ENCODE results near the gene CHTOP.

DNA sequence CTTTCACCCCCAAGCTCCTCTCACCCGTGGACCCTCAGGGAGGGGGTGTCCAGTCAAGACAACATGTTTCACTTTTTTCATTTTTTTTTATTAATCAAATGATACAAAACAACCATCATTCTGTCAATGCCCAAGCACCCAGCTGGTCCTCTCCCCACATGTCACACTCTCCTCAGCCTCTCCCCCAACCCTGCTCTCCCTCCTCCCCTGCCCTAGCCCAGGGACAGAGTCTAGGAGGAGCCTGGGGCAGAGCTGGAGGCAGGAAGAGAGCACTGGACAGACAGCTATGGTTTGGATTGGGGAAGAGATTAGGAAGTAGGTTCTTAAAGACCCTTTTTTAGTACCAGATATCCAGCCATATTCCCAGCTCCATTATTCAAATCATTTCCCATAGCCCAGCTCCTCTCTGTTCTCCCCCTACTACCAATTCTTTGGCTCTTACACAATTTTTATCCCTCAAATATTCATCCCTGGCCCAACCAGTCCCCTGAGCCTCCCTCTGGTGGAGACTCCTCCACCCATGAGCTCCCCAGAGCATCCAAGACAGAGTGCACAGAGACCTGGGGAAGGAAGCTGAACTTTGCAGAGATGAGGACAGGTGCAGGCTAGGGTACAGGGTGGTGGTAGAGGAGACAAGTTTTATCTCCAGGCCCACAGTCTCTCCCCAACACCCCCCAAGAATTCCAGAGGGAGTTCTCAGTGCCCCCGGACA is 19.5 kb upstream of the CHTOP start:
- no peak for TF ChIP-seq EZH2 (IDR thresholded peaks at IDR 0.05; ENCODE audit: borderline replicate concordance, low read length)
- TF ChIP-seq, protein P1, sequence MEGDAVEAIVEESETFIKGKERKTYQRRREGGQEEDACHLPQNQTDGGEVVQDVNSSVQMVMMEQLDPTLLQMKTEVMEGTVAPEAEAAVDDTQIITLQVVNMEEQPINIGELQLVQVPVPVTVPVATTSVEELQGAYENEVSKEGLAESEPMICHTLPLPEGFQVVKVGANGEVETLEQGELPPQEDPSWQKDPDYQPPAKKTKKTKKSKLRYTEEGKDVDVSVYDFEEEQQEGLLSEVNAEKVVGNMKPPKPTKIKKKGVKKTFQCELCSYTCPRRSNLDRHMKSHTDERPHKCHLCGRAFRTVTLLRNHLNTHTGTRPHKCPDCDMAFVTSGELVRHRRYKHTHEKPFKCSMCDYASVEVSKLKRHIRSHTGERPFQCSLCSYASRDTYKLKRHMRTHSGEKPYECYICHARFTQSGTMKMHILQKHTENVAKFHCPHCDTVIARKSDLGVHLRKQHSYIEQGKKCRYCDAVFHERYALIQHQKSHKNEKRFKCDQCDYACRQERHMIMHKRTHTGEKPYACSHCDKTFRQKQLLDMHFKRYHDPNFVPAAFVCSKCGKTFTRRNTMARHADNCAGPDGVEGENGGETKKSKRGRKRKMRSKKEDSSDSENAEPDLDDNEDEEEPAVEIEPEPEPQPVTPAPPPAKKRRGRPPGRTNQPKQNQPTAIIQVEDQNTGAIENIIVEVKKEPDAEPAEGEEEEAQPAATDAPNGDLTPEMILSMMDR (IDR thresholded peaks at IDR 0.05; ENCODE audit: low read length), result no peak
